NK-92 (cell line): ENCODE measurements around the gene TTYH3.

Source experiments
- DNase-seq: peaks from one replicate; lab custom pipeline; 2025; ENCODE audit not compliant: unreplicated experiment; lab: John Stamatoyannopoulos, UW

Gene TTYH3

GRCh38 chr7:2646680-2647571 lies 15.1 kb downstream of the TTYH3 start:
- DNase-seq: no peak

DNA sequence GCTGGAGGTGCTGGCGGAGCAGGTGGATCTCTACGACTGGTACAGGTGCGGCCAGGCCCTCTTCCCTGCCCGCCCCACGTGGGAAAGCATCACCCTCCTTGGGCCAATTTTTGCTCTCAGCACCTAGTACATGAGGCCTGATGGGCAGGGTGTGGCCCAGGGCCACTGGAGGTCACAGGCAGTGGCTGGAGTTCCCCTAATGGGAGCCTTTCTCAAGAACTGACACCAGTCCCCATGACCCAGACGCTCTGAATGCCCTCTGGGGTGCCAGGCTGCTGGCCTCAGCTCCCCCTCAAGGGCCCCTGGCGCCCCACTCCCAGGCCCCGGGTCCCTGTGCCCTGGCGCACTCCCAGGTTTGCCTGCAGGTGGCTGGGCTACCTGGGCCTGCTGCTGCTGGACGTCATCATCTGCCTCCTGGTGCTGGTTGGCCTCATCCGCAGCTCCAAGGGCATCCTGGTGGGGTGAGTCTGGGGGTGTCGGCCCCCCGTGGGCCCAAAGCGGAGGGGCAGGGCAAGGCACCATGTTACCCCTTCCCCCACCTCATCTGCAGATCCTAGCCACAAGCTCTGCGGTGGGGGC lies 15.9 kb downstream of the TTYH3 start:
- no peak for DNase-seq

DNA sequence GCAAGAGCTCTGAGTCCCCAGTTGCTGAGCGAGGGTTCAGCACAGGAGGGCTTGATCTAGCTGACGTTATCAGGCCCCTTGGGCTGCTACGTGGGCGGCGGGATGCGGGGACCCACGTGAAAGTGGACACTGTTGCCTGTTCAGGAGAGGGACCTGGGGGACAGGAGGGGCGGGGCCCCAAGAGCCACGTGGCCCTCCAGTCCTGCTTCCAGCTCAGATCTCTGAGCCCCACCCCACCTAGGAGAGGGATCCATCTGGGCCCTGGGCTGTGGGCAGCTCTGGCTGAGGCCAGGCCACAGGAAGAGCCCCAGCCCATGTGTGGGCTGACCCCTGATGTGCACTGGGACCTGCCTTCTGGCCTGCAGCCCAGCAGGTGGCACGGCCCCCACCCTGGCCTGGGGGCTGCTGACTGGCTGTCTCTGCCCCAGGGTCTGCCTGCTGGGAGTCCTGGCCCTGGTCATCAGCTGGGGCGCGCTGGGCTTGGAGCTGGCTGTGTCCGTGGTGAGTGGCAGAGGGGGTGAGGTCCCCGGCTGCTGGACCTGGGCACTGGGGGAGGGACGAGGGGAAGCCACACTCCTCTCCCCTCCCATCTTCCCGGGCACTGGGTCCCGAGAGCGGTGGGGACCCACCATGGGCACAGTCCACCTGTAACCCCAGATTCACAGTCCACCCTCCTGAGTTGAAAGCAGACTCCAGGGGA lies 17.5 kb downstream of the TTYH3 start:
- DNase-seq: no peak

- no peak for DNase-seq
Measured at GRCh38 chr7:2649991-2650390, 18.2 kb downstream of the TTYH3 start.

DNA sequence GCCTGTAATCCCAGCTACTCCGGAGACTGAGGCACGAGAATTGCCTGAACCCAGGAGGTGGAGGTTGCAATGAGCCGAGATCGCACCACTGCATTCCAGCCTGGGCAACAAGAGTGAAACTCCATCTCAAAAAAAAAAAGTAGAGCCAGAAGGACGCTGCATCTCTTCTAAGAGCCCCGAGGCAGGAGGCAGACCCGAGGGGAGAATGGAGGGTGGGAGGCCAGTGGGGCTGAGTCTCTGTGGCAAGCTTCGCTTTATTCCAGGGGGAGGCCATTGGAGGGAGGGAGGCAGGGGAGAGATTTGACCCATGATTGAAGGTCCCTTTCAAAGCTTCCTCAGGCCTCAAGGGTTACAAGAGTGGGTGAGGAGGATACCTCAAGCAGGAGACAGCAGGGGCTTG lies 18.7 kb downstream of the TTYH3 start:
- no peak for DNase-seq

DNA sequence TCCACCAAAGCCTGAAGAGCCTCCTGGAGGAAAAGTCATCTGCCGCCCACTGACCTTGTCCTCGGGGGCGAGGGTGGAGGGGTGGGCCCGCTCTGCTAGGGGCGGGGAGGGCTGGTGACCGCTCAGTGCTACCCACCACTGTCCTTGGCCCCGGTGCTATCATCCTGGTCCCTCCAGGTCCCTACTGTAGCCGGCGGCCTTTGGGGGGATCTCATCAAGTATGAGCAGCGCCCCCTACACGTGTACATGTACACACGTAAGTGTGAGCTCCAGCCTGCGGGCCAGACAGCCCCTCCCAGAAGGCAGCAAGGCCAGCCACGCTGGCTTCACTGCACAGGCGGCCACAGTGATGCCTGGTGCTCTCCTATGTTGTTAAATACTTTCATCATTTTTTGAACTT lies 19.6 kb downstream of the TTYH3 start:
- no peak for DNase-seq

DNA sequence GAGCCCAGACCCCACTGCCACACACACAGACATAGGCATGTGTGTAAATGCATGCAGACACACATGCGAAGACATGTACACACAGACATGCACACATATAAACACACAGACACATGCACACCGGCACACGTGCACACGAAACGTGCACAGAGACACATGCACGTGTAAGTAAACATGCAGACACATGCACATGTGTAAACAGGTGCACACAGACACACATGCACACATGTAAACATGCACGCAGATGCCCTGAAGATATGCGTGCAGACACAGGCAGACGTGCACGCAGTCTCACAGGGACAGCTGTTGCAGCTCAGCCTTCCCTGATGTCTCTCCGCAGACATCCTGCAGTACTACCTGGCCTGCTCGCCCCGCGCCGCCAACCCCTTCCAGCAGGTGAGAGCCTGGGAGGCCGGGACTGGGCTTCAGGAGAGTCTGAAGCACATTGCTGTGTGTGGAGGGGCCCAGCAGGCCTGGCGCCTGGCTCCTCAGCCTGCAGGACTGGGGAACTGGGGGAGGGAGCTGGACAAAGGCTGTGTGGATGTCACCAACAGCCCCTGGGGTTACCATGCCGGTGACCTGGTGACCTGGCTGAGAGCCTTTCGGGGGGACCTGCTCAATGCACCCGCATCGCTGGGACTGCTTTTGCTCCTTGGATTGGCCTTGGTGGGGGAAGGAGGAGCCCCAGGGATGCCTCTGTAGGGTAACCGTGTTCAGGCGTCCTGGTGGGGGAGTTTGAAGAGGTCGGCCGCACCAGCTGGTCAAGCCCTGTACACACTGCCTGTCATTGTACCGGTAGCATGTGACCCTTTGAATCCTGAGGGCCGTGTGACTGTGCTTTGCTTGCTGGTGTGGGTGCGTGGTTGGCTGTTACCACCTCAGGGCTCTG lies 20.3 kb downstream of the TTYH3 start:
- no peak for DNase-seq

DNA sequence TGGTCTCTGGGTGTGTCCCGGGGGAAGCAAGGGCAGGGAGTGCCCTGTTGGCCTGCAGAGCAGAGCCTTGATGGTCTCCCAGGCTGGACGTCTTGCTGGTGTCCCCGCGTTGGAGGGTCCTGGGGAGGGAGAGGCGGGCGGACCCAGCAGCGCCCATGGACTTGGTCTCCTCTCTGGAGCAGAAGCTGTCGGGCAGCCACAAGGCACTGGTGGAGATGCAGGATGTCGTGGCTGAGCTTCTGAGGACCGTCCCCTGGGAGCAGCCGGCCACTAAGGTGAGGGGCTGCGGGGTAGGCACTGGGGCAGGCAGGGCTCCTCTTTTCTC lies 20.9 kb downstream of the TTYH3 start:
- no peak for DNase-seq

DNA sequence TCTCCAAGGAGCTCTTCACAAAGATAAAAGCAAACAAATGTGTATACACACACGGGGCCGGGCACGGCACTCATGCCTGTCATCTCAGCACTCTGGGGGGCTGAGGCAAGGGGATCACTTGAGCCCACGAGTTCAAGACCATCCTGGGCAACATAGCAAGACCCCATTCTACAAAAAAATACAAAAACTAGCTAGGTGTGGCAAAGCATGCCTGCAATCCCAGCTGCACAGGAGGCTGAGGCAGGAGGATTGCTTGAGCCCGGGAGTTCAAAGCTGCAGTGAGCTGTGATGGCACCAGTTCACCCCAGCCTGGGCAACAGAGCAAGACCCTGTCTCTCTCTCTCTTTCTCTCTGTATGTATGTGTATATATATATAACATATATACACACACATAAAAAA lies 22.3 kb downstream of the TTYH3 start:
- no peak for DNase-seq

- no peak for DNase-seq
Measured at GRCh38 chr7:2655870-2656614, 24.3 kb downstream of the TTYH3 start.

DNA sequence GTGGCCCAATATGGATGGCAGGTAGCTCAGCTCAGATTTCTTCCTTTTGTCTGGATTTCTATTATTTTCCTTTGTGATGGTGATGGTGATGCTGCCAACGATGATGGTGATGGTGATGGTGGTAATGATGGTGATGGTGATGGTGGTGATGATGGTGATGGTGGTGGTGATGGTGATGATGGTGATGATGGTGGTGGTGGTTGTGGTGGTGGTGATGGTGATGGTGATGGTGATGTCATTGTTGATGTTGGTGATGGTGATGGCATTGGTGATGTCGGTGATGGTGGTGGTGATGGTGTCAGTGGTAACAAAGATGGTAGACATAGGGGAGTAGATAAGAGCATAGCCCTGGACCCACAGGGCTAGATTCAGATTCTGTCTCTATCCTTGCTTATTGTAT lies 25.4 kb downstream of the TTYH3 start:
- no peak for DNase-seq

GRCh38 chr7:2657920-2658671 lies 26.3 kb downstream of the TTYH3 start:
- no peak for DNase-seq

DNA sequence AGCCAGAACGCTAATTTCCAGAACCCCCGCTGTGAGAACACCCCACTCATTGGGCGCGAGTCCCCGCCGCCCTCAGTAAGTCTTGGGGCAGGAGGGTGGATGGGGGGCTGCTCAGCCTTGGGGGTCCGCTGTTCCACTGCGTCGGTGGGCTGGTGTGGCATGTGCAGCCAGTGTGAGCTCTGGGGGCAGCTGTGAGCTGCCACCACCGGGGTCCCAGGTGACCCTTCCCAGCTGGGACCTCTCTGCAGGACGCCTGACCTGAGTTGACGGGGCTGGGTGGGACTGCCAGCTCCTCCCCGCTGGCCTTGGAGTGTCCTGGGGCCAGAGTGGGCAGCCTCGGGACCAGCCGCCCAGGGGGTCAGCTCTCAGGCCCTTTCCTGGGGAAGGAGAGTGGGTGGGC lies 27.2 kb downstream of the TTYH3 start:
- no peak for DNase-seq

- no peak for DNase-seq
Measured at GRCh38 chr7:2659556-2660358, 28.0 kb downstream of the TTYH3 start.

DNA sequence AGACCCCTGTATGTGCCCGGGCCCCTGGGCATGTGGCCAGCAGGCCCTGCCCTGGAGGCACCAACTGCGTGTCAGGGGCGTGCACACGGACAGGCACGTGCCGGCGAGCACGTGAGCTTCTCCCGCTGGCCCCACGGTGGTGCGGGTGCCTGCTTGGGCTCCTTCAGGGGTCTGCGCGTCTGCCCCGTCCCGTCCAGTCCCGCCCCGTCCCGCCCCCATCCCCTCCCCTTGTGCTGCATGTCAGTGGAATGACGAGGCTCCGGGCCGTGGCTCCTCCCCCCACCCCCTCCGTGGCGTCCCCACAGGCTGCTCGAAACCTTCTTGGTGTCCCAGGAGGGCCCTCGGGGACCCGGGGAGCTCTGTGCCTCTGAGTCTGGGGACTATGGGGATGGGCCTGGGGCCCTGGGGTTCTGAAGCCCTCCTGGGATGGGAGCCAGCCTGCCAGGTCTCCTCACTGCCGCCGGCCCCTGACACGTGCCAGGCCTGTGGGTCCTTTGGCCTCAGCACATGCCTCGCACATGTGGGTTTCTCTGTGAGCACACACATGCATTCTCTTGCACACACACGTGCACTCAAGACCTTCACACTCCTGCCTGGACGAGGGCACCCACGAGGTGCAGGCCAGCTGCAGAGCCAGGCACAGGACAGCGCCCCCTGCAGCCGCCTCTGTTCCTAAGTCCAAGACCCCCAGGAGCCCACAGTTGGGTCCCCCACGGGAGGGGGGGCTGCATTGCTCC lies 28.7 kb downstream of the TTYH3 start:
- DNase-seq: no peak

- DNase-seq: no peak
Measured at GRCh38 chr7:2661096-2661449, 29.3 kb downstream of the TTYH3 start.

DNA sequence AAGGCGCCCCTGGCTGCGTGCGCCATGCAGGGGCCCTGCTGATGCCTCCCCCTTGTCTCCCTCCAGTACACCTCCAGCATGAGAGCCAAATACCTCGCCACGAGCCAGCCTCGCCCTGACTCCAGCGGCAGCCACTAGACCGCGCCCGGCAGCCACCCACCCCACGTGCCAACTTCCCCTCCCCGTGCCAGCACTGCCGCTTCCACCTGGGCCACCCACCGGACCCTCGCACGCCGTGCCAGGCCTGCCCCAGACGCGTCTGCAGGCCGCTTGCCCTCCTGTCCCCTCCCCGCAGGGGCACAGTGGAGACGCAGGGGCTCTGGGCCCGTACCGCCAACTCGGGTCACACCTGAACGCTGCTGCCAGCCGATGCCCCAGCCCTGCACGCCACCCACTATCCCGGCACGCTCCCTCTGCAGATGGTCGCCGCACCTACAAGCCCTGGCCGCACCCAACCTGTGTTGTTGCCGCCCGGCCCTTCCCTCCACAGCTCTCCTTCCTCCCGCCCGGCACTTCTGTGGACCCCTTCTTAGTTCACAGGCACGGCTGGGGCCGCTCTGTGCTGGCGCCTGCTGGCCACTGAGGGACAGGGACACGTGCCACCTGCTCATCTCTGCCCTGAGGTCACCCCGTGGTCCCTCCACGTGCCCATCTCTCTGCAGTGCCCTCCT lies 30.0 kb downstream of the TTYH3 start:
- no peak for DNase-seq
